Adrenal gland (tissue), 12 donors: ENCODE measurements around the gene TMEM116. TPM values are rescaled to one million over a fixed set of nuclear protein-coding genes. Genes with fewer than 3 reads are reported as not detected.

ENCODE experiments used
- DNase-seq, 7 donors: peaks; one replicate each; pipeline ENCODE4 v3.0.0-alpha.2; 2019 to 2020
- H3K27ac ChIP-seq, 5 donors: fragments of 200-600 bp; sonication (generic) in 4 of 5; 1 replicate in 3 of 5; 2 replicates in 2 of 5; pipeline versions ENCODE4 v1.5.1 to v1.8.0; 2016 to 2020; ENCODE audit warnings: mild to moderate bottlenecking in 1 of 5
- H3K27me3 ChIP-seq: fragments of 200-600 bp; 2 replicates; pipeline ENCODE4 v1.8.0; 2021
- H3K36me3 ChIP-seq, 2 donors: fragments of 200-600 bp; replicated peaks in 1 of 2; 1 replicate in 1 of 2; 2 replicates in 1 of 2; pipeline versions ENCODE4 v1.5.1 to v1.8.0; 2018 to 2022
- H3K4me1 ChIP-seq, 2 donors: fragments of 200-600 bp; replicated peaks in 1 of 2; 1 replicate in 1 of 2; 2 replicates in 1 of 2; pipeline versions ENCODE4 v1.5.1 to v1.8.0; 2018 to 2021
- H3K4me3 ChIP-seq, 4 donors: fragments of 200-600 bp; sonication (generic) in 3 of 4; one replicate each; pipeline ENCODE4 v1.5.1; 2016 to 2018
- H3K9me3 ChIP-seq, 3 donors: fragments of 200-600 bp; sonication (generic) in 1 of 3; replicated peaks in 1 of 3; 1 replicate in 2 of 3; 2 replicates in 1 of 3; pipeline versions ENCODE4 v1.5.1 to v1.8.0; 2016 to 2021
- CTCF ChIP-seq, 6 experiments: fragments of 450-650 bp in 4 of 6; fragments of 200-600 bp in 2 of 6; sonication (generic) in 1 of 6; IDR thresholded peaks; 1 replicate in 5 of 6; 2 replicates in 1 of 6; pipeline versions ENCODE4 v1.5.1 to v1.8.0; 2016 to 2021; ENCODE audit warnings: antibody characterized with exemption in 6 of 6, mild to moderate bottlenecking in 2 of 6, moderate library complexity in 1 of 6
- POLR2A ChIP-seq, 2 donors: fragments of 450-650 bp; IDR thresholded peaks; one replicate each; pipeline ENCODE4 v1.6.1; 2017; ENCODE audit warnings: antibody characterized with exemption in 2 of 2, mild to moderate bottlenecking in 2 of 2, moderate library complexity in 1 of 2
- WGBS, 4 donors: extraction: QIAGEN DNeasy Blood & Tissue Kit in 2 of 4; methylation state at CpG; one replicate each; pipeline versions ENCODE4 v1.1.5 to v1.1.7; 2013 to 2017; 5-methylcytosine and 5-hydroxymethylcytosine counted together
- intact Hi-C, 2 donors: fragments of 100-400 bp; cut with DNase I; formaldehyde crosslinking; loops; one replicate each; pipeline versions ENCODE4 v1.14.1 to v1.15.0; 2022 to 2023
- polyA plus RNA-seq, 3 donors: library from polyadenylated mRNA; stranded (reverse); fragments of 200-250 nt in 2 of 3; fragments of 350-450 nt in 1 of 3; fragmentation: Illumina TruSeq in 1 of 3; extraction: RNeasy Lipid Tissue Mini Kit (QIAGEN cat#74804) in 1 of 3; gene quantifications; one replicate each; pipeline ENCODE4 v1.2.3, GENCODE V29; 2013 to 2014
- total RNA-seq, 9 donors: library from RNA; depleted of rRNA in 4 of 9; stranded (reverse); fragments of >200 nt in 4 of 9; fragments of 120-200 nt in 1 of 9; fragmentation: NEBNext Ultra II Directional in 1 of 9; extraction: Animal tissue kit (Norgen Biotek cat#: 25700) in 1 of 9; gene quantifications; one replicate each; pipeline versions ENCODE4 v1.1.0 to v1.2.4, GENCODE V29; 2013 to 2023
- donor health status: healthy with polysubstance abuse.
- donor health status: Bipolar disorder and iron deficiency.
- donor health status: DM: yes; HTN: yes; CAD: no.
- donor health status: DM: no; HTN: no; CAD: no.
- donor health status: DM: no; HTN: no; CAD: no.
- donor health status: DM: yes; HTN: yes; CAD: no.

TMEM116 gene
- total and polyA plus RNA-seq, 12 donors, result 6.3 to 32.4 (median 18.8) TPM

DNA sequence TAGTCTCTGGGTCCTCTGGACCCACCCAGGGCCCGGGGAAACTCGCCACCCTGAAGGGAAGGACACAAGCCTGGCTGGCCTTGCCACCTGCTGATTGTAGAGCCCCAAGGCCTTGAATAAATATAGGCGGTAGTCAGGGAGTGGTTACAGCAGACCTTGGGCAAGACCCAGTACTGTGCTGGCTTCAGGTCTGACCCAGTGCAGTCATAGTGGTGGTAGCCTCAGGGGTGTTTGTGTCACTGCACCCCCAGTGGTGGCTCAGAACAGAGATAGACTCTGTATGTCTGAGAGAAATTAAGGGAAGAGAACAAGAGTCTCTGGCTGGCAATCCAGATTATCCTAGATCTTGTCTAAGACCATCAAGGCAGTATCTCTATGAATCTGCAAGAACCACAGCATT lies 107.5 kb downstream of the TMEM116 start:
- Histone ChIP-seq H3K4me1 (no peaks in the 10 kb centered on the region), H3K36me3 (no peaks in the 10 kb centered on the region), H3K27ac (no peak overlapping the region), H3K4me3 (no peak overlapping the region), H3K27me3 (no peaks in the 10 kb centered on the region), H3K9me3 (no peaks in the 10 kb centered on the region)
- 48 to 69% (median 63%) methylated on average over 3 of the region's 3 CpGs for WGBS, 4 donors
- no peak for DNase-seq
- TF ChIP-seq POLR2A (IDR thresholded peaks at IDR 0.05), result no peak
- no peak for TF ChIP-seq CTCF (IDR thresholded peaks at IDR 0.05)
- intact Hi-C loops, result no loop called here

GRCh38 chr12:111904446-111904975 lies 108.5 kb downstream of the TMEM116 start:
- TF ChIP-seq CTCF (IDR thresholded peaks at IDR 0.05), result no peak
- TF ChIP-seq POLR2A (IDR thresholded peaks at IDR 0.05), result no peak
- Histone ChIP-seq H3K4me3 (no peak overlapping the region), H3K36me3 (no peaks in the 10 kb centered on the region), H3K9me3 (no peaks in the 10 kb centered on the region), H3K4me1 (no peaks in the 10 kb centered on the region), H3K27ac (no peak overlapping the region), H3K27me3 (no peaks in the 10 kb centered on the region)
- DNase-seq, result no peak
- intact Hi-C loops, result no loop called here

- DNase-seq, result no peak
- Histone ChIP-seq H3K27me3 (no peaks in the 10 kb centered on the region), H3K4me3 (no peak overlapping the region), H3K9me3 (no peaks in the 10 kb centered on the region), H3K27ac (no peak overlapping the region), H3K36me3 (no peaks in the 10 kb centered on the region), H3K4me1 (no peaks in the 10 kb centered on the region)
- no peak for TF ChIP-seq POLR2A (IDR thresholded peaks at IDR 0.05)
- no peak for TF ChIP-seq CTCF (IDR thresholded peaks at IDR 0.05)
- intact Hi-C loops, result no loop called here
- WGBS, 4 donors, result 75 to 88% (median 76%) methylated on average over 4 of the region's 4 CpGs
Observed at GRCh38 chr12:111901182-111901581, 111.8 kb downstream of the TMEM116 start.

DNA sequence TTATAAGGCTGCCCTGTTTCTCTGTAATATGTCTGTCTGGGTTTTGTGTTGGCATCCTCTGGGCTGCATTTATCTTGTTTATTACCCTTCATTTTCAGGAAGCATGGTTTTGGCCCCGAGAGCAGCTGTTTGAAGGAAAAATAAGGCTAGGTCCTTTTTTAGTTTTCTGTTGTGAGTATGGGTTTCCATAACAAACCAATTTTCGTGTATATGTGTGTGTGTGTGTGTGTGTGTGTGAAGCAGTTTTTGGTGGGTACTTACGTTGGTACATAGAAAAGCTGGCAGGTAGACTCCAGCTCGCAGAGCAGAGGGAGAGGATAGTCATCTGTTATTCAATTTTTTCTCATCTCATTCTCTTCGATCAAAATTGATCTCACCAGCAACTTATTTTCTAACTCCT lies 118.4 kb downstream of the TMEM116 start:
- intact Hi-C loops, result no loop called here
- no peak for DNase-seq
- H3K4me1 ChIP-seq, result no peaks in the 10 kb centered on the region
- WGBS, 4 donors, result 83 to 91% (median 86%) methylated on average over 5 of the region's 5 CpGs
- H3K4me3 ChIP-seq, result no peak overlapping the region
- H3K9me3 ChIP-seq, result no peaks in the 10 kb centered on the region
- no peak overlapping the region for H3K27ac ChIP-seq
- no peak for TF ChIP-seq POLR2A (IDR thresholded peaks at IDR 0.05)
- no peak for TF ChIP-seq CTCF (IDR thresholded peaks at IDR 0.05)
- H3K36me3 ChIP-seq, result peaks cover 0 to 37% of the 10 kb centered on the region in 2 donors
- no peaks in the 10 kb centered on the region for H3K27me3 ChIP-seq
